ENCODE results near the gene PRKAR1B. TPM values are rescaled to one million over a fixed set of nuclear protein-coding genes. Genes with fewer than 3 reads are reported as not detected.
"Not testable (repeated sequence)": the region's sequence is repeated elsewhere in the genome, so short reads cannot be mapped to it uniquely, and the experiment has no call there.

Gene PRKAR1B
- total RNA-seq, 4 donors from 2014 or later: 1.2 to 12.5 (median 3.6) TPM

DNA sequence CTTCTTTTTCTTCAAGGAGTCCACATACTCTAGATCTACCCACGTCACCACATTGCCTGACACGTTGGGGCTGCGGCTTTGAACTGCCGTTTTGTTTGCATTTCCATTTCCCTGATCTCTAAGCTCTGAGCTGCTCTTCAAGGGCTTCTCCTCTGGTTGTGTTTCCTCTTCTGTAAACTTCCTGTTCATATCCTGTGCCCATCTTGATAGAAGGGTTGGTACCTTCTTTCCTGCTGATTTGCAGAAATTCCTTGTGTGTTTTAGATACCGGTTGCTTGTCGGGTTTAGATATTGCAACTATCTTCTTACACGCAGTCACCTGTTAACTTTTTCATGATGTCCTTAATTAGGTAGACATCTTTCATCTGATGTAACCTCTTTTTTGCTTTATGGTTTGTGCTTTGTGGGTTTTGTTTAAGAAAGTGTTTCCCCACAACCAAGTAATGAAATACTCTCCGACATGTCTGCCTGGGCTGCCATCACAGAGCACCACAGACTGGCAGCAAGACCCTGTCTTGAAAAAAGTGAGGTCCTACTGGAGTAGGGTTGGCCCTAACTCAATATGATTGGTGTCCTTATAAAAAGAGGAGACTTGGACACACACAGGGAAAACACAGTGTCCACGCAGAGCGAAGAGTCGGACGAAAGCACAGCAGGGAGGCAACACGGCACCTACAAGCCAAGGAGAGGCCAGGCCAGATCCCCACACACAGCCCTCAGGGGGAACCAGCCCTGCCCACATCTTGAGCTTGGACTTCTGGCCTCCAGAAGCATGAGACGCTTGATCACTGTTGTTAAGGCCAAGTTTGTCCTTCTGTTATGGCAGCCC is 108.3 kb downstream of the PRKAR1B start:
- no peak for TF ChIP-seq CTCF (IDR thresholded peaks at IDR 0.05 in 4 of 5, conservative IDR thresholded peaks at IDR 0.05 in 1 of 5)
- no peak for TF ChIP-seq POLR2A (IDR thresholded peaks at IDR 0.05)

GRCh38 chr7:617614-618538 is 109.2 kb downstream of the PRKAR1B start:
- Histone ChIP-seq H3K36me3 (no peaks in the 10 kb centered on the region), H3K9me3 (peaks cover 0 to 9% (median 5%) of the 10 kb centered on the region in 3 donors), H3K27me3 (no peaks in the 10 kb centered on the region), H3K4me1 (no peaks in the 10 kb centered on the region), H3K4me3 (no peak overlapping the region), H3K27ac (no peak overlapping the region)
- intact Hi-C loops (cut with DNase I; ENCODE audit: low total_unique reads) (no loop called here), in situ Hi-C loops (cut with MboI; ENCODE audit: low sequenced_read_pairs in 4 of 4) (no loop called here)
- DNase-seq (no peak), ATAC-seq (no peak)
- no peak for TF ChIP-seq POLR2A (IDR thresholded peaks at IDR 0.05)
- no peak for TF ChIP-seq CTCF (IDR thresholded peaks at IDR 0.05 in 4 of 5, conservative IDR thresholded peaks at IDR 0.05 in 1 of 5)

More for the DNA sequence above, 108.3 kb downstream of the PRKAR1B start:
- Histone ChIP-seq H3K27me3 (no peaks in the 10 kb centered on the region), H3K9me3 (peaks cover 0 to 9% (median 5%) of the 10 kb centered on the region in 3 donors), H3K4me3 (no peak overlapping the region), H3K27ac (no peak overlapping the region), H3K4me1 (no peaks in the 10 kb centered on the region), H3K36me3 (no peaks in the 10 kb centered on the region)
- no peak for DNase-seq
- in situ Hi-C loops (cut with MboI; ENCODE audit: low sequenced_read_pairs in 4 of 4) (no loop called here), intact Hi-C loops (cut with DNase I; ENCODE audit: low total_unique reads) (no loop called here)
- ATAC-seq: no peak

DNA sequence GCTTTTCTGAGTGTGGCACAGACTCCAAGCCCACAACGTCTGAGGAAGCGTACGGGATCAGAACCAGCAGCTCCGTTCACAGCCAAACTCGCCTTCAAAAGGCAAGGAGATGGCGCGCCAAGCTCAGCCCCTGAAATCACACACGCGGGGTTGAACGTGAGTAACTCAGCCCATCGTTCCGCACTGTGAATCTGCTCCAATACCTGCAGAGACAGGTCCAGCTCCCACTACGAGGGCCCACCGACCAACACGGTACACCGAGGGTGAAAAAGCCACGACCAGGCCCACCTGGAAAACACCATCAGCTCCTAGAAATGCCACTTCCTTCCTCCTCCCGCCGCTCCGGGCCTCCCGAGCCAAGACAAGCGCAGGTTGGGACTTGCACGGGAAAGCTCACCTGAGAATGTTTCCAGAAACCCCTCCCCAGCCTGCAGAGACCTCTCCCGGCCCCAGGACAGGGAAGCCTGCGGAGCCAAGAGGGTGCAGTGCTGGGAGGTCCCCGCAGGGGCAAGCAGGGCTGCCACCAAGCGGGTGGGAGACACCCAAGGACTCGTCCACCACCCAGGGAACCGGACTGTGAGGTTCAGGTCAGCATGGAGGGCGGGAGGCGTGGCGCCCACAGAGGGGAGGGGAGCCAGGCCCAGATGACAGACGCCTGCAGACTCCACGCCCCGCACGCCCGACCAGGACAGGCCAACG is 113.5 kb downstream of the PRKAR1B start:
- in situ Hi-C loops (cut with MboI; ENCODE audit: low sequenced_read_pairs in 4 of 4) (no loop called here), intact Hi-C loops (cut with DNase I; ENCODE audit: low total_unique reads) (no loop called here)
- Histone ChIP-seq H3K9me3 (no peaks in the 10 kb centered on the region), H3K27ac (no peak overlapping the region), H3K4me3 (no peak overlapping the region), H3K4me1 (no peaks in the 10 kb centered on the region), H3K36me3 (no peaks in the 10 kb centered on the region), H3K27me3 (no peaks in the 10 kb centered on the region)
- no peak for DNase-seq
- no peak for ATAC-seq
- TF ChIP-seq CTCF (IDR thresholded peaks at IDR 0.05 in 4 of 5, conservative IDR thresholded peaks at IDR 0.05 in 1 of 5) (no peak), POLR2A (IDR thresholded peaks at IDR 0.05) (no peak)

GRCh38 chr7:611837-612236 is 115.2 kb downstream of the PRKAR1B start:
- H3K4me3 ChIP-seq; H3K9me3 ChIP-seq; H3K4me1 ChIP-seq; in situ Hi-C loops (cut with MboI; ENCODE audit: low sequenced_read_pairs in 4 of 4); ATAC-seq; H3K36me3 ChIP-seq; H3K27me3 ChIP-seq; intact Hi-C loops (cut with DNase I; ENCODE audit: low total_unique reads); DNase-seq; H3K27ac ChIP-seq: not testable (repeated sequence)

Data from gastrocnemius medialis (tissue), 4 donors.